GM12872 (cell line): ENCODE data around the gene ALDH1L1.

Source experiments
- CTCF ChIP-seq: IDR thresholded peaks from 3 replicates; pipeline ENCODE4 v1.5.1; 2011; ENCODE audit warnings: low read depth, mild to moderate bottlenecking, low read length, moderate library complexity; ENCODE audit not compliant: insufficient read depth

Gene ALDH1L1

GRCh38 chr3:126135406-126136076, 44.8 kb downstream of the ALDH1L1 start:
- TF ChIP-seq CTCF, result no peak

- TF ChIP-seq CTCF, result no peak
These were observed 45.3 kb downstream of the ALDH1L1 start for GRCh38 chr3:126135071-126135405.

- TF ChIP-seq CTCF, result peak; percentile 77
These were observed 46.0 kb downstream of the ALDH1L1 start for GRCh38 chr3:126134219-126134975.

- TF ChIP-seq CTCF, result no peak
These were observed 46.8 kb downstream of the ALDH1L1 start for GRCh38 chr3:126133606-126134005.

GRCh38 chr3:126132751-126133511, 47.5 kb downstream of the ALDH1L1 start:
- peak; percentile 23; the same call in 1 of the 3 replicates for TF ChIP-seq CTCF

GRCh38 chr3:126131881-126132750, 48.3 kb downstream of the ALDH1L1 start:
- no peak for TF ChIP-seq CTCF
